ENCODE data around the gene SDF2L1.
A peak's percentile ranks its signal among the peaks of the same experiment; 100 is the strongest.

- TF ChIP-seq, protein P1, sequence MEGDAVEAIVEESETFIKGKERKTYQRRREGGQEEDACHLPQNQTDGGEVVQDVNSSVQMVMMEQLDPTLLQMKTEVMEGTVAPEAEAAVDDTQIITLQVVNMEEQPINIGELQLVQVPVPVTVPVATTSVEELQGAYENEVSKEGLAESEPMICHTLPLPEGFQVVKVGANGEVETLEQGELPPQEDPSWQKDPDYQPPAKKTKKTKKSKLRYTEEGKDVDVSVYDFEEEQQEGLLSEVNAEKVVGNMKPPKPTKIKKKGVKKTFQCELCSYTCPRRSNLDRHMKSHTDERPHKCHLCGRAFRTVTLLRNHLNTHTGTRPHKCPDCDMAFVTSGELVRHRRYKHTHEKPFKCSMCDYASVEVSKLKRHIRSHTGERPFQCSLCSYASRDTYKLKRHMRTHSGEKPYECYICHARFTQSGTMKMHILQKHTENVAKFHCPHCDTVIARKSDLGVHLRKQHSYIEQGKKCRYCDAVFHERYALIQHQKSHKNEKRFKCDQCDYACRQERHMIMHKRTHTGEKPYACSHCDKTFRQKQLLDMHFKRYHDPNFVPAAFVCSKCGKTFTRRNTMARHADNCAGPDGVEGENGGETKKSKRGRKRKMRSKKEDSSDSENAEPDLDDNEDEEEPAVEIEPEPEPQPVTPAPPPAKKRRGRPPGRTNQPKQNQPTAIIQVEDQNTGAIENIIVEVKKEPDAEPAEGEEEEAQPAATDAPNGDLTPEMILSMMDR (IDR thresholded peaks at IDR 0.05): peak in 4 of 7 experiments; percentile 29 to 42 (median 34)
- TF ChIP-seq POLR2A (IDR thresholded peaks at IDR 0.05): peak in 2 of 3 donors; percentile 56 to 61
These were observed 44.7 kb downstream of the SDF2L1 start for GRCh38 chr22:21686634-21687393.

Measured in body of pancreas (tissue), 4 donors.